Gastrocnemius medialis (tissue), 4 donors: ENCODE measurements around the gene GOPC.

Source experiments
- POLR2A ChIP-seq, 2 donors: fragments of 450-650 bp; IDR thresholded peaks; one replicate each; pipeline ENCODE4 v1.6.1; 2017; ENCODE audit warnings: antibody characterized with exemption in 2 of 2, mild to moderate bottlenecking in 2 of 2, moderate library complexity in 2 of 2
- TF ChIP-seq, protein P1 (sequence below), 5 experiments: fragments of 450-650 bp in 3 of 5; fragments of 200-600 bp in 2 of 5; sonication (generic) in 2 of 5; IDR thresholded peaks in 4 of 5; conservative IDR thresholded peaks in 1 of 5; 1 replicate in 4 of 5; 2 replicates in 1 of 5; pipeline ENCODE4 v1.5.1; 2016 to 2019; ENCODE audit warnings: antibody characterized with exemption in 5 of 5, mild to moderate bottlenecking in 3 of 5, moderate library complexity in 3 of 5

DNA sequence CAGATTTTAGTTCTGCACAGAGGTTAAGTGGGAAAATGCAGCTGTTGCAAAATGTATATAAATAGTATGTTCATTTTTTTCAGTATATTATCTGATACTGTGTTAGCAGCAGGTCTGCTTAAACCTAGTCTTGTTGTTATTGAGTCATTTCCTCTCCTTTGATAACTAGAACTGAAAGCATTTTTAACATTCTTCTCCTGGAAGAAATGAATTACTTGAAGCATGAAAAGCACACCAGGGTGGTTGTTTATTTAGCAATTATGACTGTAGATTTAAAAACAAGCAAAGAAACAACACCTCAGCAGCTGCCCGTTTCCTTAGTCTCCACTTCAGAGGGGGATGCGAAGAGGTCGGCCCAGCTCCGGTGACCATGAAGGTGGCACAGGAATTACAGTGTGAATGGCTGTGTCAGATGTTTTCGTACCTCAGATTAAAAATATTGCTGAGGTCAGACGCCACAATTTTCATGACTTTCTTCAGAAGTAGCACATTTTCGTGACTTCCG is 53.5 kb downstream of the GOPC start:
- TF ChIP-seq POLR2A (IDR thresholded peaks at IDR 0.05): no peak
- TF ChIP-seq, protein P1, sequence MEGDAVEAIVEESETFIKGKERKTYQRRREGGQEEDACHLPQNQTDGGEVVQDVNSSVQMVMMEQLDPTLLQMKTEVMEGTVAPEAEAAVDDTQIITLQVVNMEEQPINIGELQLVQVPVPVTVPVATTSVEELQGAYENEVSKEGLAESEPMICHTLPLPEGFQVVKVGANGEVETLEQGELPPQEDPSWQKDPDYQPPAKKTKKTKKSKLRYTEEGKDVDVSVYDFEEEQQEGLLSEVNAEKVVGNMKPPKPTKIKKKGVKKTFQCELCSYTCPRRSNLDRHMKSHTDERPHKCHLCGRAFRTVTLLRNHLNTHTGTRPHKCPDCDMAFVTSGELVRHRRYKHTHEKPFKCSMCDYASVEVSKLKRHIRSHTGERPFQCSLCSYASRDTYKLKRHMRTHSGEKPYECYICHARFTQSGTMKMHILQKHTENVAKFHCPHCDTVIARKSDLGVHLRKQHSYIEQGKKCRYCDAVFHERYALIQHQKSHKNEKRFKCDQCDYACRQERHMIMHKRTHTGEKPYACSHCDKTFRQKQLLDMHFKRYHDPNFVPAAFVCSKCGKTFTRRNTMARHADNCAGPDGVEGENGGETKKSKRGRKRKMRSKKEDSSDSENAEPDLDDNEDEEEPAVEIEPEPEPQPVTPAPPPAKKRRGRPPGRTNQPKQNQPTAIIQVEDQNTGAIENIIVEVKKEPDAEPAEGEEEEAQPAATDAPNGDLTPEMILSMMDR (IDR thresholded peaks at IDR 0.05 in 4 of 5, conservative IDR thresholded peaks at IDR 0.05 in 1 of 5): no peak
